Measurements from ENCODE around the gene SPPL2C.

Gene SPPL2C

DNA sequence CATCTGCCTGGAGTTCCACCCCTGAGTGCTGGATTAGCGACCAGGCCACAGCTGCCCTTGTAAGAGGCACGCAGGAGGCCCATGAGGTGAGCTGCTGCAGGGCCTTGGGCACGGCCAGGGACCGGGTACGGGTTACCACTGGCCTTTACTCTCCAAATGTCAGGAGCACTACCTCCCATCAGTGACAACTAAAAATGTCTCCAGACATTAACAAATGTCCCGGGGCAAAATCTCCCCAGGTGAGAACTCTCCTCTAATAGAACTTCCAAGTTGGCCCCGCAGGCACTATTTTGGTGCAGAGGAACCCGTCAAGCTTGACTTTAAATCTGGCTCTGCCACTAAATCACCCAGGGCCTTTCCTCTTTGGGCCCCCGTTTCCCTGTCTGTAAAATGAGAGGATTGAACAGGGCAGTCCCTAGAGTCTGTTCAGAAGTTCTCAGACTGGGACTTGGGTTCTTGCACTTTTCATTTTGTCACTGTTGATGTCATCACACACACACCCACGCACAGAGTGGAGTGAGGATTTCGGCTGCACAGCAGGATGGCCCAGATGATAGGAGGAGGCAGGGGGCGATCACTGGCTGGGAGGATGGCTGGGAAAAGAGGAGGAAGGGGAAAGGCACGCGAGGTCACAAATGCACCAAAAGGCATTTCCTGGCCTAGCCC is 25.1 kb downstream of the SPPL2C start:
- no CpG with 5 or more reads among the region's 14 CpGs for WGBS (ENCODE audit: extremely low coverage, insufficient coverage, low lambda C conversion rate)
- H2AK5ac ChIP-seq (ENCODE audit: low read length) = no peak overlapping the region

DNA sequence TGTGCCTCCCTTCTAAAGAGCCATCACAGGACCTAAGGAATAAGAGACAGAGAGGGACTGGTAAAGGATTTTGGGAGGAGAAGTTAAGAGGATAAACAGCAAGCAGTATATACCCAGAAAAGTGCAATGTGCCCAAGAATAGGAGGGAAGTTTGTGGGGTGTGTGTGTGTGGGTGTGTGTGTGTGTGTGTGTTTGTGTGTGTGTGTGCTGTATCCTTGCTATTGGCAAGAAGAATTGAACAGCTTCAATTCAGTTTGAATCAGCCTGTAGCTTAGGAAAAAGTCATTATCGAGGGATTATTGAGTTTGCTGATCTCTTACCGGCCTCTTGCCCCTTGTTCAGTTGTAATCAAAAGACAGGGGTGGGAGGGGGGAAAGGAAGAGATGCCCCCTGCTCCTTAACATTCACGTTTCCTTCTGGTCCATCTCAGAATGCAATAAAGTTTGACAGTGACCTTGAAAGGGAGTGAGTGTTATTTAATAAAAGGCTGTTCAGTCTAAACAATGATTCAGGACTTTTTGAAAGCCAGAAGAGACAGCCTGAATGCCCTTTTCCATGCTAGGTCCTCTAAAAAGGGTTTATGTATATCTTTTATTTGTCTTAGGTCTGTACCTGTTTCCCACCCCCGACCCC is 25.8 kb downstream of the SPPL2C start:
- H4K5ac ChIP-seq (ENCODE audit: low read length) = no peak overlapping the region
- no peak overlapping the region for H3K4ac ChIP-seq (ENCODE audit: low read depth, low read length)
- WGBS (ENCODE audit: extremely low coverage, insufficient coverage, low lambda C conversion rate) = no CpG with 5 or more reads among the region's 4 CpGs

More for the DNA sequence above, 25.1 kb downstream of the SPPL2C start:
- H3K27ac ChIP-seq (ENCODE audit: low read depth, low read length) = no peak overlapping the region
- H3K4me2 ChIP-seq (ENCODE audit: low read length) = no peak overlapping the region
- H3K4ac ChIP-seq (ENCODE audit: low read depth, low read length) = no peak overlapping the region
- H3K56ac ChIP-seq (ENCODE audit: low read length) = no peak overlapping the region
- H3K36me3 ChIP-seq (ENCODE audit: control insufficient read depth, insufficient read depth, low read length) = no peaks in the 10 kb centered on the region
- no peak overlapping the region for H3K23ac ChIP-seq (ENCODE audit: low read length)
- no peak overlapping the region for H3K18ac ChIP-seq (ENCODE audit: low read length)
- H2BK120ac ChIP-seq (ENCODE audit: low read depth, low read length) = no peak overlapping the region
- no peaks in the 10 kb centered on the region for H3K4me1 ChIP-seq (ENCODE audit: control insufficient read depth, low read depth, low read length)
- no peak overlapping the region for H3K4me3 ChIP-seq (ENCODE audit: low read length)
- no peaks in the 10 kb centered on the region for H3K79me2 ChIP-seq (ENCODE audit: control insufficient read depth, insufficient read depth, low read length)
- H4K5ac ChIP-seq (ENCODE audit: low read length) = no peak overlapping the region
- no peak overlapping the region for H4K8ac ChIP-seq (ENCODE audit: low read depth, low read length)
- DNase-seq = peak; percentile 22
- H3K9ac ChIP-seq (ENCODE audit: low read length) = no peak overlapping the region
- H3K79me1 ChIP-seq (ENCODE audit: low read length) = no peaks in the 10 kb centered on the region
- H2BK5ac ChIP-seq (ENCODE audit: low read length) = no peak overlapping the region
- no peak overlapping the region for H2BK15ac ChIP-seq (replicated peaks; ENCODE audit: low read depth)
- no peaks in the 10 kb centered on the region for H3K27me3 ChIP-seq (ENCODE audit: insufficient read depth, low read length, poor library complexity)

DNA sequence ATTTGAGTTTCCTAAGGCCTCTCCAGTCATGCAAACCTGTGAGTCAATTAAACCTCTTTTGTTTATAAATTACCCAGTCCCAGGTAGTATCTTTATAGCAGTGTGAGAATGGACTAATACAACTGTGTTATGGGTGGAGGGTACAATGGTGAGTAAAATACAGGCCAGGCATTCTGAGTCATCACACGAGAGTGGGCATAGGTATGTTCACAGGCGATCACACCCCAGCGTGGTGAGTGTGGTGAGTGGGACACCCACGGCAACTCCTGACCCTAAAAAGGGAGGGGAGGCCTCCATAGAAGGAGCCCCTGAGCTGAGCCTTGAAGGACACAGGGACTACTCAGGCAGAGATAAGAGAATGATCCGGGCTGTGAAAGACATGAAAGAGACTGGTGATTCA is 27.0 kb downstream of the SPPL2C start:
- Histone ChIP-seq H3K4me2 (ENCODE audit: low read length) (no peak overlapping the region), H3K79me1 (ENCODE audit: low read length) (no peaks in the 10 kb centered on the region), H3K23ac (ENCODE audit: low read length) (no peak overlapping the region), H3K27ac (ENCODE audit: low read depth, low read length) (no peak overlapping the region), H2AK5ac (ENCODE audit: low read length) (no peak overlapping the region), H2BK5ac (ENCODE audit: low read length) (no peak overlapping the region), H3K36me3 (ENCODE audit: control insufficient read depth, insufficient read depth, low read length) (no peaks in the 10 kb centered on the region), H2BK120ac (ENCODE audit: low read depth, low read length) (no peak overlapping the region), H4K5ac (ENCODE audit: low read length) (no peak overlapping the region), H3K18ac (ENCODE audit: low read length) (no peak overlapping the region), H3K56ac (ENCODE audit: low read length) (no peak overlapping the region), H3K4ac (ENCODE audit: low read depth, low read length) (no peak overlapping the region), H3K79me2 (ENCODE audit: control insufficient read depth, insufficient read depth, low read length) (no peaks in the 10 kb centered on the region), H3K4me1 (ENCODE audit: control insufficient read depth, low read depth, low read length) (no peaks in the 10 kb centered on the region), H4K8ac (ENCODE audit: low read depth, low read length) (no peak overlapping the region), H3K27me3 (ENCODE audit: insufficient read depth, low read length, poor library complexity) (no peaks in the 10 kb centered on the region), H3K9ac (ENCODE audit: low read length) (no peak overlapping the region), H2BK15ac (replicated peaks; ENCODE audit: low read depth) (no peak overlapping the region), H3K4me3 (ENCODE audit: low read length) (no peak overlapping the region)
- DNase-seq = no peak
- WGBS (ENCODE audit: extremely low coverage, insufficient coverage, low lambda C conversion rate) = no CpG with 5 or more reads among the region's 5 CpGs

More for the DNA sequence above, 25.8 kb downstream of the SPPL2C start:
- Histone ChIP-seq H3K9ac (ENCODE audit: low read length) (no peak overlapping the region), H3K27me3 (ENCODE audit: insufficient read depth, low read length, poor library complexity) (no peaks in the 10 kb centered on the region), H3K18ac (ENCODE audit: low read length) (no peak overlapping the region), H3K56ac (ENCODE audit: low read length) (no peak overlapping the region), H2BK15ac (replicated peaks; ENCODE audit: low read depth) (no peak overlapping the region), H3K4me3 (ENCODE audit: low read length) (no peak overlapping the region), H3K4me2 (ENCODE audit: low read length) (no peak overlapping the region), H3K36me3 (ENCODE audit: control insufficient read depth, insufficient read depth, low read length) (no peaks in the 10 kb centered on the region), H3K79me2 (ENCODE audit: control insufficient read depth, insufficient read depth, low read length) (no peaks in the 10 kb centered on the region), H2BK5ac (ENCODE audit: low read length) (no peak overlapping the region), H3K23ac (ENCODE audit: low read length) (no peak overlapping the region), H3K4me1 (ENCODE audit: control insufficient read depth, low read depth, low read length) (no peaks in the 10 kb centered on the region), H4K8ac (ENCODE audit: low read depth, low read length) (no peak overlapping the region), H3K27ac (ENCODE audit: low read depth, low read length) (no peak overlapping the region), H2BK120ac (ENCODE audit: low read depth, low read length) (no peak overlapping the region), H3K79me1 (ENCODE audit: low read length) (no peaks in the 10 kb centered on the region), H2AK5ac (ENCODE audit: low read length) (no peak overlapping the region)
- DNase-seq = no peak

DNA sequence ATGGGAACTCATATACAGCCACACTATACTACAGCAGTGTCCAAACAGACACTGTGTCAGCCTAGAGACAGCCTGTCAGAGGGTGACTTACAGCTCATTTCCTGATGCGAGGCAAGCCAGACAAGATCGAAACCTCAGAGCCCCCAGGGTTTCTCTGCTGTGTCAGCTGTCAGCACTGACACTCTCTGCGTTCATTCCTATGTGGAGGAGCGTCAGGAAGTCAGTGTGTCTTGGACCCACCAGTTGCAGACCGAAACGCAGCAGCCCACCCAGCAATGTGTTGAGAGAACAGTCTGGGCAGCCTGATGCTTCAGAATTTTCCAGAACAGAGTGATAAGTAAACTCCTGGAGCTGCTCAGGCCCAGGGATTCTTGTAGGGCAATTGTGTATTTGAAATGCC is 29.0 kb downstream of the SPPL2C start:
- Histone ChIP-seq H3K56ac (ENCODE audit: low read length) (no peak overlapping the region), H4K8ac (ENCODE audit: low read depth, low read length) (no peak overlapping the region), H4K5ac (ENCODE audit: low read length) (no peak overlapping the region), H2AK5ac (ENCODE audit: low read length) (no peak overlapping the region), H2BK120ac (ENCODE audit: low read depth, low read length) (no peak overlapping the region), H2BK5ac (ENCODE audit: low read length) (no peak overlapping the region), H3K4ac (ENCODE audit: low read depth, low read length) (no peak overlapping the region), H3K79me2 (ENCODE audit: control insufficient read depth, insufficient read depth, low read length) (no peaks in the 10 kb centered on the region), H2BK15ac (replicated peaks; ENCODE audit: low read depth) (no peak overlapping the region), H3K27ac (ENCODE audit: low read depth, low read length) (no peak overlapping the region), H3K79me1 (ENCODE audit: low read length) (no peaks in the 10 kb centered on the region), H3K23ac (ENCODE audit: low read length) (no peak overlapping the region), H3K4me1 (ENCODE audit: control insufficient read depth, low read depth, low read length) (no peaks in the 10 kb centered on the region), H3K4me2 (ENCODE audit: low read length) (no peak overlapping the region), H3K4me3 (ENCODE audit: low read length) (no peak overlapping the region), H3K36me3 (ENCODE audit: control insufficient read depth, insufficient read depth, low read length) (no peaks in the 10 kb centered on the region), H3K27me3 (ENCODE audit: insufficient read depth, low read length, poor library complexity) (no peaks in the 10 kb centered on the region), H3K9ac (ENCODE audit: low read length) (no peak overlapping the region), H3K18ac (ENCODE audit: low read length) (no peak overlapping the region)
- no CpG with 5 or more reads among the region's 6 CpGs for WGBS (ENCODE audit: extremely low coverage, insufficient coverage, low lambda C conversion rate)
- DNase-seq = peak; percentile 21

DNA sequence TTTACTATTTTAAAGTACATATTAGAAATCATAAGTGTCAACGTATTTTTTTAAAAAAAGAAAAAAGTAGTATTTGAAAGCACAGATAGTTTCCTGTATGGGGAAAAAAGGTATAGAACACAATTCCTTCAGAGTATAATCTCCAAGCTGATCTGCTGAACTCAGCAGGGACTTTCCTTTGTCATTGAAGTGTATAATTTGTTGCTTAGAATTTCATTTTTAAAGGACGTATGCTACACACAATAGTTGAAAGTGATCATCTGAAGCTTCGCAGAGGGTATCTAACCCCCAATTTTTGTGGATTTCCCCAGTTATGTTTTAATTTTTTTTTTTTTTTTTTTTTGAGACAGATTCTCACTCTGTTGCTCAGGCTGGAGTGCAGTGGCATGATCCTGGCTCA is 29.5 kb downstream of the SPPL2C start:
- Histone ChIP-seq H3K4me2 (ENCODE audit: low read length) (no peak overlapping the region), H3K4me3 (ENCODE audit: low read length) (no peak overlapping the region), H3K36me3 (ENCODE audit: control insufficient read depth, insufficient read depth, low read length) (no peaks in the 10 kb centered on the region), H3K79me2 (ENCODE audit: control insufficient read depth, insufficient read depth, low read length) (no peaks in the 10 kb centered on the region), H3K79me1 (ENCODE audit: low read length) (no peaks in the 10 kb centered on the region), H2BK120ac (ENCODE audit: low read depth, low read length) (no peak overlapping the region), H2BK15ac (replicated peaks; ENCODE audit: low read depth) (no peak overlapping the region), H3K56ac (ENCODE audit: low read length) (no peak overlapping the region), H2AK5ac (ENCODE audit: low read length) (no peak overlapping the region), H2BK5ac (ENCODE audit: low read length) (no peak overlapping the region), H3K4ac (ENCODE audit: low read depth, low read length) (no peak overlapping the region), H3K4me1 (ENCODE audit: control insufficient read depth, low read depth, low read length) (no peaks in the 10 kb centered on the region), H4K5ac (ENCODE audit: low read length) (no peak overlapping the region), H3K9ac (ENCODE audit: low read length) (no peak overlapping the region), H3K27ac (ENCODE audit: low read depth, low read length) (no peak overlapping the region), H3K23ac (ENCODE audit: low read length) (no peak overlapping the region), H3K27me3 (ENCODE audit: insufficient read depth, low read length, poor library complexity) (no peaks in the 10 kb centered on the region), H3K18ac (ENCODE audit: low read length) (no peak overlapping the region), H4K8ac (ENCODE audit: low read depth, low read length) (no peak overlapping the region)
- no CpG with 5 or more reads among the region's 3 CpGs for WGBS (ENCODE audit: extremely low coverage, insufficient coverage, low lambda C conversion rate)
- DNase-seq = no peak

DNA sequence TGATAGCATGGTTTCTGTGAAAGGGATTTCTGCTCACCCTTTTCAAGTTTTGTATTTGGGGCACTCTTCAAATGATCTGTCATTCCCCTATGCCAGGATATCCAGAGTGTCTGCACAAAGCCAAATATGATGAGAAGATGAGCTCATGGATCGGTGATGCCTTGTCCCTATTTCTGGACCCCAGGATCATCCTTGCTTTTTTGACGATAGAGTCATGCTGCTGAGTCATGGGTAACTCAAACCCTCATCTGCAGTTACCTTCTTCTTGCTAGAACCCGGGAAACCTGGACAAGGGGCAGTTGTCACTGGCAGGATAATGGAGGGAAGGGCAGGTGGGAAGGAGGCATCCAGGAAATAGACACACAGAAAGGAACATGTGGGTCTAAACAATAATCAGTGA is 31.9 kb downstream of the SPPL2C start:
- H4K5ac ChIP-seq (ENCODE audit: low read length) = no peak overlapping the region
- no peak overlapping the region for H2BK120ac ChIP-seq (ENCODE audit: low read depth, low read length)
- no peaks in the 10 kb centered on the region for H3K79me2 ChIP-seq (ENCODE audit: control insufficient read depth, insufficient read depth, low read length)
- H3K27ac ChIP-seq (ENCODE audit: low read depth, low read length) = no peak overlapping the region
- no peak overlapping the region for H3K23ac ChIP-seq (ENCODE audit: low read length)
- H3K27me3 ChIP-seq (ENCODE audit: insufficient read depth, low read length, poor library complexity) = no peaks in the 10 kb centered on the region
- no peak overlapping the region for H2BK5ac ChIP-seq (ENCODE audit: low read length)
- no peak overlapping the region for H3K56ac ChIP-seq (ENCODE audit: low read length)
- no peak overlapping the region for H3K4ac ChIP-seq (ENCODE audit: low read depth, low read length)
- H3K36me3 ChIP-seq (ENCODE audit: control insufficient read depth, insufficient read depth, low read length) = no peaks in the 10 kb centered on the region
- H3K4me3 ChIP-seq (ENCODE audit: low read length) = no peak overlapping the region
- H3K79me1 ChIP-seq (ENCODE audit: low read length) = no peaks in the 10 kb centered on the region
- H2BK15ac ChIP-seq (replicated peaks; ENCODE audit: low read depth) = no peak overlapping the region
- WGBS (ENCODE audit: extremely low coverage, insufficient coverage, low lambda C conversion rate) = no CpG with 5 or more reads among the region's 3 CpGs
- no peak for DNase-seq
- H2AK5ac ChIP-seq (ENCODE audit: low read length) = no peak overlapping the region
- H3K4me2 ChIP-seq (ENCODE audit: low read length) = no peak overlapping the region
- H4K8ac ChIP-seq (ENCODE audit: low read depth, low read length) = no peak overlapping the region
- no peak overlapping the region for H3K9ac ChIP-seq (ENCODE audit: low read length)
- no peaks in the 10 kb centered on the region for H3K4me1 ChIP-seq (ENCODE audit: control insufficient read depth, low read depth, low read length)
- H3K18ac ChIP-seq (ENCODE audit: low read length) = no peak overlapping the region
